ENCODE data around the gene ZNF335.
"Not testable (repeated sequence)": the region's sequence is repeated elsewhere in the genome, so short reads cannot be mapped to it uniquely, and the experiment has no call there.

The ZNF335 gene

GRCh38 chr20:45911486-45912343 lies 60.3 kb downstream of the ZNF335 start, which contains the start of gene PLTP:
Gene PLTP (minus strand): TSS chr20:45912155. CDS start chr20:45911452, 703 bp downstream.
- no peak for DNase-seq (ENCODE audit: low read depth in 1 of 2, low spot score in 1 of 2)

- peak; percentile 86 to 92 for DNase-seq (ENCODE audit: low read depth in 1 of 2, low spot score in 1 of 2)
Observed at GRCh38 chr20:45910670-45911485, 61.1 kb downstream of the ZNF335 start.

GRCh38 chr20:45909817-45910669 lies 62.0 kb downstream of the ZNF335 start:
- DNase-seq (ENCODE audit: low read depth in 1 of 2, low spot score in 1 of 2) = no peak

GRCh38 chr20:45909336-45909808 lies 62.6 kb downstream of the ZNF335 start:
- DNase-seq (ENCODE audit: low read depth in 1 of 2, low spot score in 1 of 2) = no peak

- no peak for DNase-seq (ENCODE audit: low read depth in 1 of 2, low spot score in 1 of 2)
Observed at GRCh38 chr20:45908084-45908483, 63.9 kb downstream of the ZNF335 start.

- DNase-seq (ENCODE audit: low read depth in 1 of 2, low spot score in 1 of 2) = no peak
Observed at GRCh38 chr20:45907219-45907948, 64.6 kb downstream of the ZNF335 start.

- no peak for DNase-seq (ENCODE audit: low read depth in 1 of 2, low spot score in 1 of 2)
Observed at GRCh38 chr20:45905505-45906079, 66.4 kb downstream of the ZNF335 start.

- DNase-seq (ENCODE audit: low read depth in 1 of 2, low spot score in 1 of 2) = no peak
Observed at GRCh38 chr20:45904583-45905504, 67.2 kb downstream of the ZNF335 start.

GRCh38 chr20:45902199-45902701 lies 69.8 kb downstream of the ZNF335 start:
- no peak for DNase-seq (ENCODE audit: low read depth in 1 of 2, low spot score in 1 of 2)

GRCh38 chr20:45901332-45901731 lies 70.7 kb downstream of the ZNF335 start:
- DNase-seq (ENCODE audit: low read depth in 1 of 2, low spot score in 1 of 2) = not testable (repeated sequence)

GRCh38 chr20:45899046-45899835 lies 72.8 kb downstream of the ZNF335 start:
- no peak for DNase-seq (ENCODE audit: low read depth in 1 of 2, low spot score in 1 of 2)
